Bronchial epithelial cell (primary cell): Measurements from ENCODE around the gene CDH24. TPM values are rescaled to one million over a fixed set of nuclear protein-coding genes. Genes with fewer than 3 reads are reported as not detected.
A peak's percentile ranks its signal among the peaks of the same experiment; 100 is the strongest.

ENCODE experiments used
- DNase-seq: peaks from one replicate; pipeline ENCODE4 v3.0.0-alpha.2; 2010; ENCODE audit warnings: low read depth
- FAIRE-seq: peaks from 2 replicates; lab custom pipeline; 2011; peaks lifted over from hg19 to GRCh38; lab: Jason Lieb, UNC
- H3K27me3 ChIP-seq: 2 replicates; pipeline ENCODE4 v1.5.1; 2011; ENCODE audit warnings: low read length; ENCODE audit not compliant: control insufficient read depth, insufficient read depth
- H3K36me3 ChIP-seq: 2 replicates; pipeline ENCODE4 v1.5.1; 2011; ENCODE audit warnings: low read length; ENCODE audit not compliant: control insufficient read depth, insufficient read depth
- H3K4me3 ChIP-seq: 2 replicates; pipeline ENCODE4 v1.5.1; 2011; ENCODE audit warnings: mild to moderate bottlenecking, low read depth, low read length, control low read depth
- CTCF ChIP-seq: IDR thresholded peaks from 2 replicates; pipeline ENCODE4 v1.5.1; 2011; ENCODE audit warnings: mild to moderate bottlenecking, moderate library complexity, low read length, control low read depth, inconsistent platforms; ENCODE audit not compliant: insufficient read depth, severe bottlenecking
- total RNA-seq: library from RNA; depleted of rRNA; stranded (reverse); fragments of >200 nt; gene quantifications from 2 replicates; pipeline ENCODE4 v1.2.1, GENCODE V29; 2014

The CDH24 gene
- total RNA-seq, 1 donor from 2014 or later, result 2.9 TPM

DNA sequence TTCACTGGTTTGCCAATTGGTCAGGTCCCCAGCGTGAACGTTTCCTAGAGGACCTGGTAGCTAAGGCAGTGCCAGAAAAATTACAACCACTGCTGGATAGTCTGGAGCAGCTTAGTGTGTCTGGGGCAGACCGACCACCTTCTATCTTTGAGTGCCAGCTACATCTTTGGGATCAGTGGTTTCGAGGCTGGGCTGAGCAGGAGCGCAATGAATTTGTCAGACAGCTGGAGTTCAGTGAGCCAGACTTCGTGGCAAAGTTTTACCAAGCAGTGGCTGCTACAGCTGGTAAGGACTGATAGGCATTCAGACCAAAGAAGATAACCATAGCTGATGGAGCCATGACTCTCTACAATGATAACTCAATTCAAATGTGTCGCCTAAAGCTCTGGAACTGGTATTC, 40.5 kb upstream of the CDH24 start:
- FAIRE-seq, result no peak
- Histone ChIP-seq H3K36me3 (peaks cover 5% of the 10 kb centered on the region), H3K27me3 (no peaks in the 10 kb centered on the region), H3K4me3 (no peak overlapping the region)
- TF ChIP-seq CTCF, result no peak
- DNase-seq, result no peak

- no peak for FAIRE-seq
These were observed 38.1 kb upstream of the CDH24 start, which contains the start of gene C14orf119 for GRCh38 chr14:23095196-23096108. Gene C14orf119, plus strand, starts transcription at chr14:23095505. Its CDS starts 2,154 bp downstream, at chr14:23097659.

GRCh38 chr14:23094666-23095195, 37.4 kb upstream of the CDH24 start, which contains the start of gene ACIN1:
Gene ACIN1, minus strand, starts transcription at chr14:23095136. Its CDS starts 24 bp downstream, at chr14:23095112.
- H3K36me3 ChIP-seq, result peaks cover 12% of the 10 kb centered on the region
- H3K27me3 ChIP-seq, result no peaks in the 10 kb centered on the region
- no peak for FAIRE-seq
- TF ChIP-seq CTCF, result no peak
- peak; percentile 73 for DNase-seq
- peak within 1 kb of the TSS; percentile 78 for H3K4me3 ChIP-seq

More at GRCh38 chr14:23095196-23096108, 38.1 kb upstream of the CDH24 start, which contains the start of gene C14orf119:
- H3K36me3 ChIP-seq, result peaks cover 7% of the 10 kb centered on the region
- H3K27me3 ChIP-seq, result no peaks in the 10 kb centered on the region
- peak within 1 kb of the TSS; percentile 78 for H3K4me3 ChIP-seq
- DNase-seq, result peak; percentile 99
- no peak for TF ChIP-seq CTCF

DNA sequence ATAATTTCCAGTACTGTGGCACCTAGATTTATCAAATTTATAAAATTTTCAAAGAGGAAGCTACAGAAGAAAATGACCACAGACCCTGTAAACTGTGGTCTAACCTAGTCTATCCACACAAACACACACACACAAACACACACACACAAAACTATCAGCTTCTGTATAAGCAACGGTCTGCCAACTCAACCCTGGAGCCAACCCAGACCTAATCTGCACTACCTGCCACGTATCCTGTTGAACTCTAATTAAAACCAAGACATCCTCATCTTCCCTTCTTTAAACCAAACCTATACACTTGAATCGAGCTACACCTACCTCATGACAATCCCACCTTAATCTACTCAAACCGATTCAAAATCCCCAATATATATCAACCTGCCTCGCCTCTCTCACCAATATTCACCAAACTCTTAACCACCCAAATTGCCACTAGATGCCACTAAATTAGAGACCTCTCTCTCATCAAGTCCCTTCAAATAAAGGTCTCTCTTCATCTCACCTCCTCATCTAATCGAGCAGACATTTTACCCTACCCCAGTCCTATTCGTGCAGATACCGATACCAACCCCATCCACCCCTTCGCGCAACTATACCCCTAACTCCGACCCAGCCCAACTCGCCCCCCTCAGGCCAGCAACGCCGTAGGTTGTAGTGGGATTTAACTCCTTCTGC, 36.8 kb upstream of the CDH24 start:
- H3K36me3 ChIP-seq, result peaks cover 16% of the 10 kb centered on the region
- DNase-seq (no peak), FAIRE-seq (no peak)
- no peaks in the 10 kb centered on the region for H3K27me3 ChIP-seq
- H3K4me3 ChIP-seq, result peak overlapping the region; percentile 78
- TF ChIP-seq CTCF, result no peak

DNA sequence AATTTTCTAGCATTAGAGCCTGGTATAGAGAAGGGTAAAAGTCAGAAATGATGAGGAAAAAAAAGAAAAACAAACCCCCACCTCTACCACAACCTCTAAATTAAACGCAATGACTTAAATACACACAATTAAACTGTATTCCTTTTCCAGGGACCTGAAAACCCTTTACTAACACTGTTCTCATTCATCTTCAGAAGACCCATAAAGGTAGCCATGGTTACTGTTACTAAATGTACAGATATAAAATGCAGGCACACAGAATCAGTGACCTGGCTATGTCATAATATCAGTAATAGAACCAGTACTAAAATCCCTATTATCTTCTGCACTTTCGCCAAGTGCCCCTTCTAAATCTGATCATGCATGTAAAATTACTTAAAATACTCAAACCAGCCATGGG, 36.2 kb upstream of the CDH24 start:
- H3K36me3 ChIP-seq, result peaks cover 16% of the 10 kb centered on the region
- no peak for FAIRE-seq
- H3K4me3 ChIP-seq, result no peak overlapping the region
- TF ChIP-seq CTCF, result no peak
- no peak for DNase-seq
- no peaks in the 10 kb centered on the region for H3K27me3 ChIP-seq
